Gastroesophageal sphincter (tissue), 4 donors: ENCODE results near the gene SHISAL1. TPM values are rescaled to one million over a fixed set of nuclear protein-coding genes. Genes with fewer than 3 reads are reported as not detected.

ENCODE experiments used
- ATAC-seq: fragments of 150-250 bp; one replicate; pipeline ENCODE4 v1.9.1; 2016; ENCODE audit warnings: mild to moderate bottlenecking, moderate library complexity
- H3K27ac ChIP-seq, 4 donors: fragments of 200-600 bp; sonication (generic) in 3 of 4; 1 replicate in 3 of 4; 2 replicates in 1 of 4; pipeline ENCODE4 v1.5.1; 2016 to 2019
- H3K27me3 ChIP-seq: fragments of 200-600 bp; sonication (generic); one replicate; pipeline ENCODE4 v1.5.1; 2019
- H3K36me3 ChIP-seq, 2 donors: fragments of 200-600 bp; sonication (generic); one replicate each; pipeline ENCODE4 v1.5.1; 2019; ENCODE audit warnings: control low read depth in 1 of 2
- H3K4me1 ChIP-seq, 3 donors: fragments of 200-600 bp; sonication (generic); 1 replicate in 2 of 3; 2 replicates in 1 of 3; pipeline ENCODE4 v1.5.1; 2016 to 2019; ENCODE audit warnings: control low read depth in 2 of 3
- H3K4me3 ChIP-seq, 2 donors: fragments of 200-600 bp; sonication (generic); one replicate each; pipeline ENCODE4 v1.5.1; 2019; ENCODE audit warnings: mild to moderate bottlenecking in 1 of 2, moderate library complexity in 1 of 2
- H3K9me3 ChIP-seq, 3 donors: fragments of 200-600 bp; sonication (generic); one replicate each; pipeline ENCODE4 v1.5.1; 2017 to 2019; ENCODE audit warnings: control low read depth in 2 of 3
- CTCF ChIP-seq, 4 experiments: fragments of 200-600 bp in 2 of 4; fragments of 450-650 bp in 2 of 4; sonication (generic) in 1 of 4; IDR thresholded peaks; one replicate each; pipeline ENCODE4 v1.5.1; 2017 to 2019; ENCODE audit warnings: antibody characterized with exemption in 4 of 4, mild to moderate bottlenecking in 2 of 4, moderate library complexity in 2 of 4
- EP300 ChIP-seq: sonication (generic); formaldehyde crosslinking; IDR thresholded peaks from one replicate; pipeline ENCODE4 v1.6.1; 2017; ENCODE audit warnings: antibody characterized with exemption, mild to moderate bottlenecking
- POLR2A ChIP-seq, 2 donors: fragments of 450-650 bp; IDR thresholded peaks; one replicate each; pipeline ENCODE4 v1.6.1; 2017; ENCODE audit warnings: antibody characterized with exemption in 2 of 2, mild to moderate bottlenecking in 2 of 2, moderate library complexity in 1 of 2
- POLR2AphosphoS5 ChIP-seq: sonication (generic); formaldehyde crosslinking; IDR thresholded peaks from one replicate; pipeline ENCODE4 v1.6.1; 2017; ENCODE audit warnings: antibody characterized with exemption
- WGBS, 2 donors: methylation state at CpG; one replicate each; pipeline ENCODE4 v1.1.5; 2018; ENCODE audit warnings: low coverage in 1 of 2; 5-methylcytosine and 5-hydroxymethylcytosine counted together
- total RNA-seq, 4 donors: library from RNA; depleted of rRNA; stranded (reverse); fragments of >200 nt; gene quantifications; one replicate each; pipeline ENCODE4 v1.1.0, GENCODE V29; 2016

SHISAL1 gene
- total RNA-seq, 4 donors from 2014 or later: 4.5 to 23.1 (median 6.2) TPM

- Histone ChIP-seq H3K36me3 (no peaks in the 10 kb centered on the region), H3K27ac (peak overlapping the region in 3 of 4 donors; percentile 61 to 77 (median 76)), H3K4me3 (no peak overlapping the region), H3K27me3 (no peaks in the 10 kb centered on the region), H3K9me3 (no peaks in the 10 kb centered on the region), H3K4me1 (peaks cover 0 to 27% (median 10%) of the 10 kb centered on the region in 3 donors)
- TF ChIP-seq CTCF (IDR thresholded peaks at IDR 0.05) (no peak), EP300 (no peak), POLR2AphosphoS5 (no peak), POLR2A (IDR thresholded peaks at IDR 0.05) (no peak)
- no peak for ATAC-seq
- WGBS, 2 donors: 72% methylated on average over 2 of the region's 21 CpGs; no CpG with 5 or more reads in 1 of the 2 donors
These were observed 27.8 kb upstream of the SHISAL1 start for GRCh38 chr22:44340271-44341239.

GRCh38 chr22:44338906-44339305, 26.2 kb upstream of the SHISAL1 start:
- Histone ChIP-seq H3K27ac (no peak overlapping the region), H3K4me1 (peaks cover 0 to 27% (median 10%) of the 10 kb centered on the region in 3 donors), H3K4me3 (no peak overlapping the region), H3K36me3 (no peaks in the 10 kb centered on the region), H3K9me3 (no peaks in the 10 kb centered on the region), H3K27me3 (peaks cover 1% of the 10 kb centered on the region)
- ATAC-seq: no peak
- no peak for TF ChIP-seq EP300
- TF ChIP-seq POLR2AphosphoS5: no peak
- TF ChIP-seq POLR2A (IDR thresholded peaks at IDR 0.05): no peak
- no peak for TF ChIP-seq CTCF (IDR thresholded peaks at IDR 0.05)
- 80% methylated on average over 1 of the region's 2 CpGs; no CpG with 5 or more reads in 1 of the 2 donors for WGBS, 2 donors

- ATAC-seq: no peak
- no peaks in the 10 kb centered on the region for H3K36me3 ChIP-seq
- H3K27ac ChIP-seq: no peak overlapping the region
- peaks cover 7% of the 10 kb centered on the region for H3K27me3 ChIP-seq
- H3K4me3 ChIP-seq: no peak overlapping the region
- H3K9me3 ChIP-seq: no peaks in the 10 kb centered on the region
- WGBS, 2 donors: no CpG with 5 or more reads among the region's 8 CpGs
- H3K4me1 ChIP-seq: peaks cover 0 to 27% (median 10%) of the 10 kb centered on the region in 3 donors
- TF ChIP-seq CTCF (IDR thresholded peaks at IDR 0.05): no peak
- TF ChIP-seq POLR2AphosphoS5: no peak
- no peak for TF ChIP-seq POLR2A (IDR thresholded peaks at IDR 0.05)
These were observed 25.5 kb upstream of the SHISAL1 start for GRCh38 chr22:44338177-44338810.

GRCh38 chr22:44337678-44338004, 24.9 kb upstream of the SHISAL1 start:
- 0 to 10% methylated on average over 1 to 3 of the region's 13 CpGs for WGBS, 2 donors
- Histone ChIP-seq H3K27ac (peak overlapping the region in 1 of 4 donors; percentile 32), H3K4me3 (no peak overlapping the region), H3K4me1 (peaks cover 0 to 27% (median 10%) of the 10 kb centered on the region in 3 donors), H3K9me3 (no peaks in the 10 kb centered on the region), H3K36me3 (no peaks in the 10 kb centered on the region), H3K27me3 (peaks cover 14% of the 10 kb centered on the region)
- no peak for ATAC-seq
- no peak for TF ChIP-seq CTCF (IDR thresholded peaks at IDR 0.05)
- TF ChIP-seq POLR2A (IDR thresholded peaks at IDR 0.05): no peak
- no peak for TF ChIP-seq POLR2AphosphoS5
- no peak for TF ChIP-seq EP300
